ENCODE results near the gene CENPN.

DNA sequence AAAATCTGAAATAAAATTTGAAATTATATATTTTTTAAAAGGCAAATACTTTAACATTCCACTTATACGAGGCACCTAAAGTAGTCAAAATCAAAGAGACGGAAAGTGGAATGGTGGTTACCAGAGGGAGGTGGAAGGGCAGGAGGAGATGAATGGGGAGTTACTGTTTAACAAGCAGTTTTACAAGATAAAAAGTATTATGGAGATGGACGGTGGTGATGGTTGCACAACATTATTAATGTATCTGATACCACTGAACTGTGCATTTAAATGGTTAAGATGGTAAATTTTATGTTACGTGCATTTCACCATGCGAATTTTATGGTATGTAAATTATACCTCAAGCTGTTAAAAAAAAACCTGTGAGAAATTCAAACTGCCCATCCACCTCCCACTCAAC, 5.7 kb upstream of the CENPN start:
- TF ChIP-seq, protein P1, sequence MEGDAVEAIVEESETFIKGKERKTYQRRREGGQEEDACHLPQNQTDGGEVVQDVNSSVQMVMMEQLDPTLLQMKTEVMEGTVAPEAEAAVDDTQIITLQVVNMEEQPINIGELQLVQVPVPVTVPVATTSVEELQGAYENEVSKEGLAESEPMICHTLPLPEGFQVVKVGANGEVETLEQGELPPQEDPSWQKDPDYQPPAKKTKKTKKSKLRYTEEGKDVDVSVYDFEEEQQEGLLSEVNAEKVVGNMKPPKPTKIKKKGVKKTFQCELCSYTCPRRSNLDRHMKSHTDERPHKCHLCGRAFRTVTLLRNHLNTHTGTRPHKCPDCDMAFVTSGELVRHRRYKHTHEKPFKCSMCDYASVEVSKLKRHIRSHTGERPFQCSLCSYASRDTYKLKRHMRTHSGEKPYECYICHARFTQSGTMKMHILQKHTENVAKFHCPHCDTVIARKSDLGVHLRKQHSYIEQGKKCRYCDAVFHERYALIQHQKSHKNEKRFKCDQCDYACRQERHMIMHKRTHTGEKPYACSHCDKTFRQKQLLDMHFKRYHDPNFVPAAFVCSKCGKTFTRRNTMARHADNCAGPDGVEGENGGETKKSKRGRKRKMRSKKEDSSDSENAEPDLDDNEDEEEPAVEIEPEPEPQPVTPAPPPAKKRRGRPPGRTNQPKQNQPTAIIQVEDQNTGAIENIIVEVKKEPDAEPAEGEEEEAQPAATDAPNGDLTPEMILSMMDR (IDR thresholded peaks at IDR 0.05; ENCODE audit: insufficient read depth, low read depth, low read length): no peak
- no peak for TF ChIP-seq EZH2 (IDR thresholded peaks at IDR 0.05; ENCODE audit: insufficient read depth, low read length)
